Panc1 (cell line): ENCODE measurements around the gene FRYL. TPM values are rescaled to one million over a fixed set of nuclear protein-coding genes. Genes with fewer than 3 reads are reported as not detected.

Experiments used
- ATAC-seq: fragments of 200-7000 bp; cut with Tn5 transposase; 2 replicates; pipeline ENCODE4 v1.9.1; 2020; ENCODE audit warnings: mild to moderate bottlenecking, moderate library complexity
- BruUV-seq: library from RNA; stranded (reverse); fragments of 400-500 nt; replicated peaks from 2 replicates; lab custom pipeline; 2021; lab: Mats Ljungman, UMichigan
- CTCF ChIA-PET: fragments of 300-600 bp; sonication (Branson Sonifier 250); formaldehyde crosslinking; loops from one replicate; lab custom pipeline; 2022; ENCODE audit warnings: antibody characterized with exemption; lab: Charles Lee
- POLR2A ChIA-PET: fragments of 300-600 bp; sonication (Branson Sonifier 250); formaldehyde crosslinking; loops from one replicate; lab custom pipeline; 2022; ENCODE audit warnings: antibody characterized with exemption; lab: Charles Lee
- DNase-seq: peaks from one replicate; pipeline ENCODE4 v3.0.0-alpha.2; 2010; ENCODE audit warnings: low read depth, low spot score
- H3K27ac ChIP-seq: 2 replicates; pipeline ENCODE4 v1.5.1; 2011; ENCODE audit warnings: mild to moderate bottlenecking, low read length, inconsistent platforms
- H3K27me3 ChIP-seq: fragments of 200-500 bp; sonication (Bioruptor generic); 2 replicates; pipeline ENCODE4 v1.6.0; 2014; ENCODE audit warnings: low read length, inconsistent platforms; ENCODE audit not compliant: control insufficient read depth, insufficient read depth
- H3K36me3 ChIP-seq: fragments of 200-500 bp; sonication (Bioruptor generic); 2 replicates; pipeline ENCODE4 v1.5.1; 2014; ENCODE audit warnings: inconsistent platforms, mild to moderate bottlenecking, low read length, moderate library complexity; ENCODE audit not compliant: control insufficient read depth, insufficient read depth
- H3K4me1 ChIP-seq: 2 replicates; pipeline ENCODE4 v1.5.1; 2011; ENCODE audit warnings: inconsistent platforms, mild to moderate bottlenecking, low read length, moderate library complexity; ENCODE audit not compliant: control insufficient read depth, insufficient read depth
- H3K4me3 ChIP-seq, 2 experiments: 2 replicates each; pipeline ENCODE4 v1.5.1; 2011 to 2012; ENCODE audit warnings: low read depth in 2 of 2, low read length in 2 of 2, mild to moderate bottlenecking in 2 of 2, inconsistent platforms in 1 of 2, moderate library complexity in 1 of 2
- H3K9me3 ChIP-seq: fragments of 200-500 bp; sonication (Bioruptor generic); 2 replicates; pipeline ENCODE4 v1.5.1; 2014; ENCODE audit warnings: low read depth, mild to moderate bottlenecking, inconsistent platforms, low read length, moderate library complexity; ENCODE audit not compliant: control insufficient read depth, insufficient read depth
- POLR2AphosphoS5 ChIP-seq: IDR thresholded peaks from 2 replicates; pipeline ENCODE4 v1.6.1; 2012; ENCODE audit warnings: mild to moderate bottlenecking, low read depth, low read length, moderate library complexity
- SIN3A ChIP-seq: IDR thresholded peaks from 2 replicates; pipeline ENCODE4 v1.6.1; 2012; ENCODE audit warnings: low read depth, mild to moderate bottlenecking, low read length, moderate library complexity, borderline replicate concordance; ENCODE audit not compliant: insufficient read depth
- TCF7L2 ChIP-seq: IDR thresholded peaks from 2 replicates; pipeline ENCODE4 v1.6.1; 2011; ENCODE audit warnings: mild to moderate bottlenecking, low read depth, low read length, inconsistent platforms
- in situ Hi-C: cut with HindIII; loops from 2 replicates; pipeline ENCODE4 v1.10.0; 2016; ENCODE audit warnings: low sequenced_read_pairs, low pct_unique_long_range_greater_than_20kb
- intact Hi-C: fragments of 100-400 bp; cut with micrococcal nuclease; formaldehyde crosslinking; loops from one replicate; pipeline ENCODE4 v1.10.0; 2022; ENCODE audit not compliant: unreplicated experiment
- total RNA-seq: library from RNA; stranded (reverse); gene quantifications from one replicate; pipeline ENCODE4 v1.2.1, GENCODE V29; 2021; ENCODE audit not compliant: unreplicated experiment
- TF ChIP-seq, protein P1 (sequence below): fragments of 450-650 bp; IDR thresholded peaks from 2 replicates; pipeline ENCODE4 v1.5.1; 2017; ENCODE audit warnings: mild to moderate bottlenecking
- TF ChIP-seq, protein P2 (sequence below), 2 experiments: IDR thresholded peaks; 2 replicates each; pipeline ENCODE4 v1.6.1; 2011 to 2012; ENCODE audit warnings: low read depth in 2 of 2, control low read depth in 1 of 2, low read length in 1 of 2, mild to moderate bottlenecking in 1 of 2, moderate library complexity in 1 of 2; ENCODE audit not compliant: insufficient read depth in 1 of 2

The FRYL gene
- total RNA-seq, 1 experiment from 2014 or later, result 47.5 TPM

DNA sequence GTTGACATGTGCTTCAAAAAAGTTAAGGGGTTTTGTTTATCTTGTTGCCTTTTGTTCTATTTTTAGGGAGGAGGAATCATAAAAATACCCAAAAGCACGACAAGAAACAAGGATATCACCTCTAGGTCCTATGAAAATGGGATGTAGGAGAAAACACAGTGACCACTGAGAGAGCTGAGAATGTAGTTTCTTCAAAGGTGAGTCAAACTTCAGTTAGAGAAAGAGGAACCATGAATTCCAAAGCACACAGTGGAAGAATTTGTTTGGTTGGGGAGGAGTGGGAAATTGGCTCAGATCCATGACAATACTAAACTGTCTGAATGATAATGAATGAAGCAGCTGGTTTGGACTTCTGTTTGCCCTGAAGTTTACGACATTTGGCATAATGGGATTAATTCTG lies 19.1 kb upstream of the FRYL start:
- no TSS peak for BruUV-seq
- TF ChIP-seq TCF7L2, result no peak
- TF ChIP-seq POLR2AphosphoS5, result no peak
- no peak for TF ChIP-seq SIN3A
- TF ChIP-seq, protein P1, sequence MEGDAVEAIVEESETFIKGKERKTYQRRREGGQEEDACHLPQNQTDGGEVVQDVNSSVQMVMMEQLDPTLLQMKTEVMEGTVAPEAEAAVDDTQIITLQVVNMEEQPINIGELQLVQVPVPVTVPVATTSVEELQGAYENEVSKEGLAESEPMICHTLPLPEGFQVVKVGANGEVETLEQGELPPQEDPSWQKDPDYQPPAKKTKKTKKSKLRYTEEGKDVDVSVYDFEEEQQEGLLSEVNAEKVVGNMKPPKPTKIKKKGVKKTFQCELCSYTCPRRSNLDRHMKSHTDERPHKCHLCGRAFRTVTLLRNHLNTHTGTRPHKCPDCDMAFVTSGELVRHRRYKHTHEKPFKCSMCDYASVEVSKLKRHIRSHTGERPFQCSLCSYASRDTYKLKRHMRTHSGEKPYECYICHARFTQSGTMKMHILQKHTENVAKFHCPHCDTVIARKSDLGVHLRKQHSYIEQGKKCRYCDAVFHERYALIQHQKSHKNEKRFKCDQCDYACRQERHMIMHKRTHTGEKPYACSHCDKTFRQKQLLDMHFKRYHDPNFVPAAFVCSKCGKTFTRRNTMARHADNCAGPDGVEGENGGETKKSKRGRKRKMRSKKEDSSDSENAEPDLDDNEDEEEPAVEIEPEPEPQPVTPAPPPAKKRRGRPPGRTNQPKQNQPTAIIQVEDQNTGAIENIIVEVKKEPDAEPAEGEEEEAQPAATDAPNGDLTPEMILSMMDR, result no peak
- TF ChIP-seq, protein P2, sequence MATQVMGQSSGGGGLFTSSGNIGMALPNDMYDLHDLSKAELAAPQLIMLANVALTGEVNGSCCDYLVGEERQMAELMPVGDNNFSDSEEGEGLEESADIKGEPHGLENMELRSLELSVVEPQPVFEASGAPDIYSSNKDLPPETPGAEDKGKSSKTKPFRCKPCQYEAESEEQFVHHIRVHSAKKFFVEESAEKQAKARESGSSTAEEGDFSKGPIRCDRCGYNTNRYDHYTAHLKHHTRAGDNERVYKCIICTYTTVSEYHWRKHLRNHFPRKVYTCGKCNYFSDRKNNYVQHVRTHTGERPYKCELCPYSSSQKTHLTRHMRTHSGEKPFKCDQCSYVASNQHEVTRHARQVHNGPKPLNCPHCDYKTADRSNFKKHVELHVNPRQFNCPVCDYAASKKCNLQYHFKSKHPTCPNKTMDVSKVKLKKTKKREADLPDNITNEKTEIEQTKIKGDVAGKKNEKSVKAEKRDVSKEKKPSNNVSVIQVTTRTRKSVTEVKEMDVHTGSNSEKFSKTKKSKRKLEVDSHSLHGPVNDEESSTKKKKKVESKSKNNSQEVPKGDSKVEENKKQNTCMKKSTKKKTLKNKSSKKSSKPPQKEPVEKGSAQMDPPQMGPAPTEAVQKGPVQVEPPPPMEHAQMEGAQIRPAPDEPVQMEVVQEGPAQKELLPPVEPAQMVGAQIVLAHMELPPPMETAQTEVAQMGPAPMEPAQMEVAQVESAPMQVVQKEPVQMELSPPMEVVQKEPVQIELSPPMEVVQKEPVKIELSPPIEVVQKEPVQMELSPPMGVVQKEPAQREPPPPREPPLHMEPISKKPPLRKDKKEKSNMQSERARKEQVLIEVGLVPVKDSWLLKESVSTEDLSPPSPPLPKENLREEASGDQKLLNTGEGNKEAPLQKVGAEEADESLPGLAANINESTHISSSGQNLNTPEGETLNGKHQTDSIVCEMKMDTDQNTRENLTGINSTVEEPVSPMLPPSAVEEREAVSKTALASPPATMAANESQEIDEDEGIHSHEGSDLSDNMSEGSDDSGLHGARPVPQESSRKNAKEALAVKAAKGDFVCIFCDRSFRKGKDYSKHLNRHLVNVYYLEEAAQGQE (IDR thresholded peaks at IDR 0.05; ENCODE audit: insufficient read depth in 1 of 2, low read depth in 2 of 2, low read length in 1 of 2), result no peak
- CTCF ChIA-PET, result no interaction called here
- Histone ChIP-seq H3K9me3 (no peaks in the 10 kb centered on the region), H3K27me3 (no peaks in the 10 kb centered on the region), H3K4me3 (no peak overlapping the region), H3K4me1 (no peaks in the 10 kb centered on the region), H3K27ac (no peak overlapping the region), H3K36me3 (no peaks in the 10 kb centered on the region)
- intact Hi-C loops (no loop called here), in situ Hi-C loops (no loop called here)
- POLR2A ChIA-PET, result no interaction called here
- ATAC-seq (no peak), DNase-seq (no peak)

DNA sequence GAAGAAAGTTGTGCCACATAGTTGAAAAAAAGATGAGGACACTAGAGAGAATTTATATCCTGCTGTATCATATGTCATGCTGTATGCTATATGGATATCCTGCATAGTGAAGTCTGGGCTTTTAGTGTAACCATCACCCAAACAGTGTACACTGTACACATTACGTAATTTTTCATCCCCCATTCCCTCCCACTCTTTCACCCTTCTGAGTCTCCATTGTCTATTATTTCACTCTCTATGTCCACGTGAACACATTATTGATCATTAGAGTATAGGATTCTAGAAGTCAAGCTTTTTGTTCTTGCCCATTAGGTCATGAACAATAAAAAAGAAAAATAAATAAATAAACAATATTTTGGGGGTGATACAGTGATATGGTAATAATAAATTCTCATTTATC lies 18.0 kb upstream of the FRYL start:
- H3K4me1 ChIP-seq, result no peaks in the 10 kb centered on the region
- no peak overlapping the region for H3K27ac ChIP-seq
- H3K27me3 ChIP-seq, result no peaks in the 10 kb centered on the region
- no peaks in the 10 kb centered on the region for H3K36me3 ChIP-seq
- H3K4me3 ChIP-seq, result no peak overlapping the region
- TF ChIP-seq, protein P2 (IDR thresholded peaks at IDR 0.05; ENCODE audit: insufficient read depth in 1 of 2, low read depth in 2 of 2, low read length in 1 of 2), result no peak
- TF ChIP-seq, protein P1, result no peak
- TF ChIP-seq POLR2AphosphoS5 (no peak), SIN3A (no peak)
- ChIA-PET CTCF (no interaction called here), POLR2A (no interaction called here)
- in situ Hi-C loops (no loop called here), intact Hi-C loops (no loop called here)
- no peaks in the 10 kb centered on the region for H3K9me3 ChIP-seq
- BruUV-seq, result no TSS peak
- ATAC-seq (no peak), DNase-seq (no peak)
